ENCODE results near the gene MPZL3. TPM values are rescaled to one million over a fixed set of nuclear protein-coding genes. Genes with fewer than 3 reads are reported as not detected.

Gene MPZL3
- total and polyA plus RNA-seq, 8 donors = 5.2 to 16.3 (median 7.6) TPM

DNA sequence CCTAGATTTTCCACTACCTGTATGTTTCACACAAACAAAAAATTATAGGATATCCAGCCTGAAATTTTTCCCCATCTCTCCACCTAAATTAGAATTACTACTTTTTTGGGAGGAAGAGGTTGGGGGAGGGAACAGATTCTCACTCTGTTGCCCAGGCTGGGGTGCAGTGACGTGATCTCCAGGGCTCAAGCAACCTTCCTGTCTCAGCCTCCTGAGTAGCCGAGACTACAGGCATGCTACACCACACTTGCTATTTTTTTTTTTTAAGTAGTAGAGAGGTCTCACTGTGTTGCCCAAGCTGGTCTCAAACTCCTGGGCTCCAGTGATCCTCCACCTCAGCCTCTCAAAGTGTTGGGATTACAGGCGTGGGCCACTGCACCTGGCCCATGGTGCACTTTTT lies 36.9 kb downstream of the MPZL3 start:
- intact Hi-C loops (cut with DNase I) = no loop called here
- no peak for ATAC-seq
- TF ChIP-seq, protein P1, sequence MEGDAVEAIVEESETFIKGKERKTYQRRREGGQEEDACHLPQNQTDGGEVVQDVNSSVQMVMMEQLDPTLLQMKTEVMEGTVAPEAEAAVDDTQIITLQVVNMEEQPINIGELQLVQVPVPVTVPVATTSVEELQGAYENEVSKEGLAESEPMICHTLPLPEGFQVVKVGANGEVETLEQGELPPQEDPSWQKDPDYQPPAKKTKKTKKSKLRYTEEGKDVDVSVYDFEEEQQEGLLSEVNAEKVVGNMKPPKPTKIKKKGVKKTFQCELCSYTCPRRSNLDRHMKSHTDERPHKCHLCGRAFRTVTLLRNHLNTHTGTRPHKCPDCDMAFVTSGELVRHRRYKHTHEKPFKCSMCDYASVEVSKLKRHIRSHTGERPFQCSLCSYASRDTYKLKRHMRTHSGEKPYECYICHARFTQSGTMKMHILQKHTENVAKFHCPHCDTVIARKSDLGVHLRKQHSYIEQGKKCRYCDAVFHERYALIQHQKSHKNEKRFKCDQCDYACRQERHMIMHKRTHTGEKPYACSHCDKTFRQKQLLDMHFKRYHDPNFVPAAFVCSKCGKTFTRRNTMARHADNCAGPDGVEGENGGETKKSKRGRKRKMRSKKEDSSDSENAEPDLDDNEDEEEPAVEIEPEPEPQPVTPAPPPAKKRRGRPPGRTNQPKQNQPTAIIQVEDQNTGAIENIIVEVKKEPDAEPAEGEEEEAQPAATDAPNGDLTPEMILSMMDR (IDR thresholded peaks at IDR 0.05) = no peak
- no peak overlapping the region for H3K4me3 ChIP-seq
- H3K27me3 ChIP-seq = no peaks in the 10 kb centered on the region
- no peaks in the 10 kb centered on the region for H3K9me3 ChIP-seq
- no peaks in the 10 kb centered on the region for H3K36me3 ChIP-seq
- H3K4me1 ChIP-seq = peaks cover 10 to 98% of the 10 kb centered on the region in 2 donors
- DNase-seq = no peak
- H3K27ac ChIP-seq = peak overlapping the region in 1 of 2 donors; percentile 86

DNA sequence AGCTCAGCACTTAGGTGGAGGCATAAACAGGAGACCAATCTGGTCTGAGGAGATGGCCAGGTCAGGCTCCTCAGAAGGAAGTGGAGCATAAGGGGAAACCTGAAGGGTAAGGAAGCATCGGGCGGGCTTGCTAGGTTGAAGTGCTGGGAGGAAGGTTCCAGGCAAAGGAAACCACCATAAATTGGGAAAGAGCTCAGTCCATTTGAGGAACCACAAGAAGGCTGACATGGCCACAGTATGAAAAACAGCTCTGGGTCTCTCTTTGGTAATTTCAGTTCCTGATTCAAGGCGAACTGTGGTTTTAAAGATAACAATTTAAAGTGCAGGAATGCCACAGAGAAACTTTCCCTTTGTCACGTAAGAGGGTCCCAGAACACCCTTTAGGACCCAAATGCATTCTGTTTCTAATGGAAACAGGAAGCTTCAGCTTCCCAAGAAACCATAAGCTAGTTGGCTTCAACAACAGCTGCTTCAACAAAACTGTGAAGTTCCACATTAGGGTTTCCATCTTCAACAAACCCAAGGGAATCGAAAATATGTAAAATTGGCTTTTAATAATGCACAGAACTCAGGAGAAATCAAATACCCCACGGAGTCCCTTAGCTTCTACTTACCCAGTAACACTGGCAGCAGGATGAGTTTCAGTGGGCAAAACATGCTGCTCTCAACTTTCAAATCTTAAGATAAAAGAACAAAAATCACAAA lies 37.8 kb downstream of the MPZL3 start:
- Histone ChIP-seq H3K9me3 (no peaks in the 10 kb centered on the region), H3K4me3 (no peak overlapping the region), H3K4me1 (peaks cover 10 to 95% of the 10 kb centered on the region in 2 donors), H3K27me3 (no peaks in the 10 kb centered on the region), H3K27ac (peak overlapping the region in 1 of 2 donors; percentile 86), H3K36me3 (peaks cover 0 to 1% of the 10 kb centered on the region in 2 donors)
- TF ChIP-seq, protein P1 (IDR thresholded peaks at IDR 0.05) = no peak
- peak; percentile 25 for ATAC-seq
- intact Hi-C loops (cut with DNase I) = no loop called here
- peak in 1 of 4 donors; percentile 60 for DNase-seq

DNA sequence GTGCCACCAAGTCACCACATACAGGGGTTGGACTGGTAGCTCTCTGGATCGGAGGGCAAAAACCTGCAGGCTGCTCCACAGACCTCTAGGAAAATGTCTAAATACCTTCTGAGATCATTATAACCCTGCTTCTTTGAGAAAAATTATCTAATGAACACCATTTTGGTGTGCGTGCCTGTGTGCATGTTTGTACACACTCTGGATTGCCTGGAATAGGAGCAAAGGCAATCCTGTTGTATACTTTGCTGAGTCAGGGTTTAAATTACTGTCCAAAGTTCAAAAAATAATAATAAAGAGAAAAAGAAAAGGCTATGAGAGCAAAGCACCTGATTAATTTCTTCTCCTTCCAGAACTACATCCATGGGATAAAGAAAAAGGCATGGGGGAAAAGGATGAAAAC lies 38.4 kb downstream of the MPZL3 start:
- H3K27me3 ChIP-seq = no peaks in the 10 kb centered on the region
- H3K9me3 ChIP-seq = no peaks in the 10 kb centered on the region
- H3K27ac ChIP-seq = peak overlapping the region in 1 of 2 donors; percentile 86
- peaks cover 10 to 89% of the 10 kb centered on the region in 2 donors for H3K4me1 ChIP-seq
- DNase-seq (no peak), ATAC-seq (no peak)
- intact Hi-C loops (cut with DNase I) = no loop called here
- TF ChIP-seq, protein P1 (IDR thresholded peaks at IDR 0.05) = no peak
- no peak overlapping the region for H3K4me3 ChIP-seq
- peaks cover 0 to 5% of the 10 kb centered on the region in 2 donors for H3K36me3 ChIP-seq

DNA sequence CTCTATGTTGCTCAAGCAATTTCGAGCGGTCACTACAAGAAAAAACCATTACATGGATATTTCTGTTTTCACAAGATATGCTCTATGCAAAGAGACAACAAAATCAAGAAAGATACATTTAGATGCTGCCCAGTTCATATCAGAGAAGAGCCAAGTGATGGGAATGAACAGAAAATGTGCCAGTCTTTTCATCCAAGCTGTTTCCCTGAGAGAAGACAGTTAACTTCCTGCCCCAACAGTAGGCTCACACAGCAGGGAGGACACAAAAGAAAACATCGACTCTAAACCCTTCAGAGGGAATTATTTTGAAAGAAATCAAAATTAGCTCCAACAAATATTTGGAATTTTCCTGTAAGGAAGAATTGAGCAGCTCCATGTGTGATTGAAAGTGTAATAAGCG lies 39.0 kb downstream of the MPZL3 start:
- Histone ChIP-seq H3K27ac (peak overlapping the region in 1 of 2 donors; percentile 86), H3K9me3 (no peaks in the 10 kb centered on the region), H3K36me3 (peaks cover 0 to 5% of the 10 kb centered on the region in 2 donors), H3K27me3 (no peaks in the 10 kb centered on the region), H3K4me3 (no peak overlapping the region), H3K4me1 (peaks cover 10 to 89% of the 10 kb centered on the region in 2 donors)
- ATAC-seq (no peak), DNase-seq (no peak)
- intact Hi-C loops (cut with DNase I) = no loop called here
- TF ChIP-seq, protein P1 (IDR thresholded peaks at IDR 0.05) = no peak

DNA sequence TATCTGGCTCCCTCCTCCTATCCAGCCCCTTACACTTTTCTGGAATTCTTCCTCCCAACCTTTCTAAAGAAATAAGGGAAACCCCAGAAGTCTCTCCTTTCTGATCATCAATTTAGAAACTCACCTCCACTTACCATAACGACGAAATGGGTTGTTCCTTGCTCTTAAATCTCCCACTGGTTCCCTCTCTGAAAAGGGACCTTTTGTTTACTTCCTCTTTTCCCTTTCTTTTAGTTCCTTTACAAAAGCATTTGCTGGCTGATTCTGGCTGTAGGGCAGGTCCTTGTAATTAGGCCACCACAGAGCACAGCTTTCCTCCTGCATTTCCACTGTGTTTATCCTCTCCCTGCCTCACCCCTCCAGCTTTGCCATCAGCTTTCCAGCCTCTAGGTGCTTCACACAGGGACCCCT lies 39.4 kb downstream of the MPZL3 start:
- DNase-seq = no peak
- Histone ChIP-seq H3K4me3 (no peak overlapping the region), H3K9me3 (no peaks in the 10 kb centered on the region), H3K27ac (peak overlapping the region in 1 of 2 donors; percentile 86), H3K36me3 (peaks cover 0 to 5% of the 10 kb centered on the region in 2 donors), H3K27me3 (no peaks in the 10 kb centered on the region), H3K4me1 (peaks cover 10 to 89% of the 10 kb centered on the region in 2 donors)
- ATAC-seq = peak; percentile 20
- intact Hi-C loops (cut with DNase I) = no loop called here
- TF ChIP-seq, protein P1 (IDR thresholded peaks at IDR 0.05) = no peak
